HL-60 (cell line): ENCODE results near the gene CCDC116.

Experiments used
- DNase-seq, 2 experiments: peaks; one replicate each; pipeline ENCODE4 v3.0.0-alpha.2; 2010 to 2020; ENCODE audit warnings: low read depth in 1 of 2, low spot score in 1 of 2
- H3K27ac ChIP-seq: fragments of 250-450 bp; sonication (Bioruptor Pico); replicated peaks from 2 replicates; pipeline ENCODE4 v1.5.1; 2020; ENCODE audit warnings: mild to moderate bottlenecking, moderate library complexity
- H3K27me3 ChIP-seq: fragments of 250-450 bp; sonication (Bioruptor Pico); 2 replicates; pipeline ENCODE4 v1.5.1; 2021; ENCODE audit warnings: mild to moderate bottlenecking, moderate library complexity; ENCODE audit not compliant: insufficient read depth, poor library complexity, severe bottlenecking
- H3K4me3 ChIP-seq: replicated peaks from 2 replicates; pipeline ENCODE4 v1.5.1; 2011; ENCODE audit warnings: mild to moderate bottlenecking, control low read depth, low read length; ENCODE audit not compliant: insufficient read depth
- GABPA ChIP-seq: IDR thresholded peaks from 2 replicates; pipeline ENCODE4 v1.6.1; 2012; ENCODE audit warnings: low read depth
- POLR2AphosphoS5 ChIP-seq: IDR thresholded peaks from 2 replicates; pipeline ENCODE4 v1.6.1; 2012; ENCODE audit warnings: low read depth
- SPI1 ChIP-seq: IDR thresholded peaks from 2 replicates; pipeline ENCODE4 v1.6.1; 2012; ENCODE audit warnings: low read depth, mild to moderate bottlenecking, borderline replicate concordance
- TF ChIP-seq, protein P1 (sequence below): IDR thresholded peaks from one replicate; pipeline ENCODE4 v1.5.1; 2011; ENCODE audit warnings: low read length, control low read depth, inconsistent platforms; ENCODE audit not compliant: insufficient read depth
- TF ChIP-seq, protein P2 (sequence below): IDR thresholded peaks from 2 replicates; pipeline ENCODE4 v1.6.1; 2012; ENCODE audit warnings: low read depth; ENCODE audit not compliant: insufficient replicate concordance

CCDC116 gene

DNA sequence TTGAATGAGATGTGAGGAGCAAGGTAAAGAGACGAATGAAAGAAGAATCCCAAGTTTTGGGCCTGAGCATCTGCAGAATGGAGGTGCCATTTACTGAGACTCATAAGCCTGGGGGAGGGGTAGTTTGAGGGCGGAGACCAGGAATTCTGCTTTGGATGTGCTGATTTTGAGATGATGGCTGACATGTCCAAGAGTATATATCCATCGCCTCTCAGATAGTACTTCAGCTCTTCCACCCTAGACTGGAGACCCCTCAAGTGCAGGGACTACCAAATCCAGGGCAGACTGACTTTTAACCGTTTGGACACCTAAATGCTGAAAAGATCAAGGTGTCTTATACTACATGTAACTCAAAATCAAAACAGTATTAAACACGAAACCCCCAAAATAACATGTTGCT lies 8.2 kb downstream of the CCDC116 start:
- no peak for TF ChIP-seq POLR2AphosphoS5
- no peak for TF ChIP-seq GABPA
- TF ChIP-seq, protein P1, sequence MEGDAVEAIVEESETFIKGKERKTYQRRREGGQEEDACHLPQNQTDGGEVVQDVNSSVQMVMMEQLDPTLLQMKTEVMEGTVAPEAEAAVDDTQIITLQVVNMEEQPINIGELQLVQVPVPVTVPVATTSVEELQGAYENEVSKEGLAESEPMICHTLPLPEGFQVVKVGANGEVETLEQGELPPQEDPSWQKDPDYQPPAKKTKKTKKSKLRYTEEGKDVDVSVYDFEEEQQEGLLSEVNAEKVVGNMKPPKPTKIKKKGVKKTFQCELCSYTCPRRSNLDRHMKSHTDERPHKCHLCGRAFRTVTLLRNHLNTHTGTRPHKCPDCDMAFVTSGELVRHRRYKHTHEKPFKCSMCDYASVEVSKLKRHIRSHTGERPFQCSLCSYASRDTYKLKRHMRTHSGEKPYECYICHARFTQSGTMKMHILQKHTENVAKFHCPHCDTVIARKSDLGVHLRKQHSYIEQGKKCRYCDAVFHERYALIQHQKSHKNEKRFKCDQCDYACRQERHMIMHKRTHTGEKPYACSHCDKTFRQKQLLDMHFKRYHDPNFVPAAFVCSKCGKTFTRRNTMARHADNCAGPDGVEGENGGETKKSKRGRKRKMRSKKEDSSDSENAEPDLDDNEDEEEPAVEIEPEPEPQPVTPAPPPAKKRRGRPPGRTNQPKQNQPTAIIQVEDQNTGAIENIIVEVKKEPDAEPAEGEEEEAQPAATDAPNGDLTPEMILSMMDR, result no peak
- TF ChIP-seq, protein P2, sequence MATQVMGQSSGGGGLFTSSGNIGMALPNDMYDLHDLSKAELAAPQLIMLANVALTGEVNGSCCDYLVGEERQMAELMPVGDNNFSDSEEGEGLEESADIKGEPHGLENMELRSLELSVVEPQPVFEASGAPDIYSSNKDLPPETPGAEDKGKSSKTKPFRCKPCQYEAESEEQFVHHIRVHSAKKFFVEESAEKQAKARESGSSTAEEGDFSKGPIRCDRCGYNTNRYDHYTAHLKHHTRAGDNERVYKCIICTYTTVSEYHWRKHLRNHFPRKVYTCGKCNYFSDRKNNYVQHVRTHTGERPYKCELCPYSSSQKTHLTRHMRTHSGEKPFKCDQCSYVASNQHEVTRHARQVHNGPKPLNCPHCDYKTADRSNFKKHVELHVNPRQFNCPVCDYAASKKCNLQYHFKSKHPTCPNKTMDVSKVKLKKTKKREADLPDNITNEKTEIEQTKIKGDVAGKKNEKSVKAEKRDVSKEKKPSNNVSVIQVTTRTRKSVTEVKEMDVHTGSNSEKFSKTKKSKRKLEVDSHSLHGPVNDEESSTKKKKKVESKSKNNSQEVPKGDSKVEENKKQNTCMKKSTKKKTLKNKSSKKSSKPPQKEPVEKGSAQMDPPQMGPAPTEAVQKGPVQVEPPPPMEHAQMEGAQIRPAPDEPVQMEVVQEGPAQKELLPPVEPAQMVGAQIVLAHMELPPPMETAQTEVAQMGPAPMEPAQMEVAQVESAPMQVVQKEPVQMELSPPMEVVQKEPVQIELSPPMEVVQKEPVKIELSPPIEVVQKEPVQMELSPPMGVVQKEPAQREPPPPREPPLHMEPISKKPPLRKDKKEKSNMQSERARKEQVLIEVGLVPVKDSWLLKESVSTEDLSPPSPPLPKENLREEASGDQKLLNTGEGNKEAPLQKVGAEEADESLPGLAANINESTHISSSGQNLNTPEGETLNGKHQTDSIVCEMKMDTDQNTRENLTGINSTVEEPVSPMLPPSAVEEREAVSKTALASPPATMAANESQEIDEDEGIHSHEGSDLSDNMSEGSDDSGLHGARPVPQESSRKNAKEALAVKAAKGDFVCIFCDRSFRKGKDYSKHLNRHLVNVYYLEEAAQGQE, result no peak
- TF ChIP-seq SPI1, result no peak
- H3K27ac ChIP-seq, result no peak overlapping the region
- no peak for DNase-seq
- H3K4me3 ChIP-seq, result no peak overlapping the region
- H3K27me3 ChIP-seq, result no peaks in the 10 kb centered on the region

DNA sequence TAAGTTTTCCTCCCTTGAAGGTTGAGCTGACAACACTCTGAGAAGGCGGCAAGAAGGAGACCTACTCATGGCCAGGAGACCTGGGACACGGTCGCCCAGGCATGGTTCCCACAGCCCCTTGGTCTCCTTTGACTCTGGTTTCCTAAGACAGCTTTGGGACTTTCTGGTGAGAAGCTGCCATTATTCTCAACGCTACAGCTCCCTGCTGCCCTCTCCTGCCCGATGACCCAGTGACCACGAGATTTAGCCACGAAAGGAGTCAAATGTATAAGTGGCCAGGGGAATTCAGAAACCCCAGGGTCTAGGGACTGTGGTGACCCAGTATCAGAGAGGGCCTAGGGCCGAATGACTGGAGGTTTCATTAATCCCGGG lies 8.8 kb downstream of the CCDC116 start:
- peak overlapping the region; percentile 39 for H3K4me3 ChIP-seq
- DNase-seq, result peak in 1 of 2 experiments; percentile 41
- TF ChIP-seq, protein P1, result no peak
- TF ChIP-seq GABPA (no peak), SPI1 (no peak), POLR2AphosphoS5 (no peak)
- TF ChIP-seq, protein P2, result no peak
- no peaks in the 10 kb centered on the region for H3K27me3 ChIP-seq
- H3K27ac ChIP-seq, result peak overlapping the region; percentile 50

DNA sequence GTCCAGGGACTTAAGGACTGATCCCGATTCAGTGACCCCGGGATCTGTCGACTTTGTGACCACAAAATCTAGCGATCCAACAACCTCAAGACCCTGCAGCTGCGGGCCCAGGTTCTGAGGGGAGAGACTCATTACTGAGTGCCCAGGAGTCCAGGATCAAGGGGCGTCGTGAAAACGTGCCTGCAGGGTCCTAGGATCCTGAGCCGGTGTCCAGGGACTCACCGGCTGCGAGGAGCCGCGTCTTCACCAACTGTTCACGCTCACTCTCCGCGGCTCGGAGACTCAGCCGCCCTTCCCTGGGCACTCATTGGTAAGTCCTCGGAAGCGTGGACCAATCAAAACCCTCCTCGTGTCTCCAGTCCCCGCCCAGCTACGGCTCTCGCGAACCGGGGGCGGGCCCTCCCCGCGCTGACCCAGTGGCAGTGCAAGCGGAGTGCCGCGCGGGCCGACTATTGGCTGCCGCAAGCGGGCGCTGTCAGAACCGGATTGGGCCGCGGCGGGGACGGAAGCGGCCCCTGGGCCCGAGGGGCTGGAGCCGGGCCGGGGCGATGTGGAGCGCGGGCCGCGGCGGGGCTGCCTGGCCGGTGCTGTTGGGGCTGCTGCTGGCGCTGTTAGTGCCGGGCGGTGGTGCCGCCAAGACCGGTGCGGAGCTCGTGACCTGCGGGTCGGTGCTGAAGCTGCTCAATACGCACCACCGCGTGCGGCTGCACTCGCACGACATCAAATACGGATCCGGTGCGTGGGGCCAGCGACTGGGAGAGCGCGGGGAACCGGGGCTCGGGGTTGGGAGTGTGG lies 9.4 kb downstream of the CCDC116 start, which contains the start of gene SDF2L1:
SDF2L1 (plus strand) TSS at position 514 of the 795 bp plus-strand sequence; CDS start at position 549, 35 bp downstream.
- DNase-seq, result peak; percentile 97 to 99
- peak within 1 kb of the TSS; percentile 75 for H3K27ac ChIP-seq
- TF ChIP-seq, protein P2, result no peak

More for the DNA sequence above, 9.4 kb downstream of the CCDC116 start, which contains the start of gene SDF2L1:
- peak within 1 kb of the TSS; percentile 64 for H3K4me3 ChIP-seq
- H3K27me3 ChIP-seq, result no peaks in the 10 kb centered on the region
